ENCODE results near the gene HLA-DMA. TPM values are rescaled to one million over a fixed set of nuclear protein-coding genes. Genes with fewer than 3 reads are reported as not detected.

HLA-DMA gene
- total RNA-seq, 2 donors from 2014 or later: 14.5 to 26.1 TPM

- H3K4me1 ChIP-seq: peaks cover 33% of the 10 kb centered on the region
- H3K36me3 ChIP-seq: peaks cover 26% of the 10 kb centered on the region
- peak overlapping the region; percentile 32 for H3K27ac ChIP-seq
- H3K9ac ChIP-seq (ENCODE audit: low read depth in 2 of 2, low read length in 2 of 2): peak overlapping the region in 1 of 2 donors; percentile 35
- intact Hi-C loops (cut with DNase I): no loop called here
- no peak for TF ChIP-seq CTCF (IDR thresholded peaks at IDR 0.05)
- H3K9me3 ChIP-seq: no peaks in the 10 kb centered on the region
- no peaks in the 10 kb centered on the region for H3K27me3 ChIP-seq
- H3K4me3 ChIP-seq: no peak overlapping the region
- DNase-seq: peak; percentile 66
These were observed 30.0 kb upstream of the HLA-DMA start for GRCh38 chr6:32982702-32983492.

GRCh38 chr6:32982084-32982701 is 29.3 kb upstream of the HLA-DMA start:
- no peaks in the 10 kb centered on the region for H3K27me3 ChIP-seq
- H3K4me1 ChIP-seq: peaks cover 39% of the 10 kb centered on the region
- H3K9me3 ChIP-seq: no peaks in the 10 kb centered on the region
- intact Hi-C loops (cut with DNase I): no loop called here
- H3K4me3 ChIP-seq: no peak overlapping the region
- TF ChIP-seq CTCF (IDR thresholded peaks at IDR 0.05): no peak
- DNase-seq: no peak
- H3K9ac ChIP-seq (ENCODE audit: low read depth in 2 of 2, low read length in 2 of 2): no peak overlapping the region
- H3K36me3 ChIP-seq: peaks cover 33% of the 10 kb centered on the region
- peak overlapping the region; percentile 32 for H3K27ac ChIP-seq

- no peak overlapping the region for H3K27ac ChIP-seq
- no peak overlapping the region for H3K4me3 ChIP-seq
- no peaks in the 10 kb centered on the region for H3K27me3 ChIP-seq
- no peaks in the 10 kb centered on the region for H3K9me3 ChIP-seq
- peaks cover 46% of the 10 kb centered on the region for H3K36me3 ChIP-seq
- peaks cover 51% of the 10 kb centered on the region for H3K4me1 ChIP-seq
- no peak overlapping the region for H3K9ac ChIP-seq (ENCODE audit: low read depth in 2 of 2, low read length in 2 of 2)
- intact Hi-C loops (cut with DNase I): no loop called here
- TF ChIP-seq CTCF (IDR thresholded peaks at IDR 0.05): no peak
- DNase-seq: no peak
These were observed 27.7 kb upstream of the HLA-DMA start for GRCh38 chr6:32980488-32981038.

DNA sequence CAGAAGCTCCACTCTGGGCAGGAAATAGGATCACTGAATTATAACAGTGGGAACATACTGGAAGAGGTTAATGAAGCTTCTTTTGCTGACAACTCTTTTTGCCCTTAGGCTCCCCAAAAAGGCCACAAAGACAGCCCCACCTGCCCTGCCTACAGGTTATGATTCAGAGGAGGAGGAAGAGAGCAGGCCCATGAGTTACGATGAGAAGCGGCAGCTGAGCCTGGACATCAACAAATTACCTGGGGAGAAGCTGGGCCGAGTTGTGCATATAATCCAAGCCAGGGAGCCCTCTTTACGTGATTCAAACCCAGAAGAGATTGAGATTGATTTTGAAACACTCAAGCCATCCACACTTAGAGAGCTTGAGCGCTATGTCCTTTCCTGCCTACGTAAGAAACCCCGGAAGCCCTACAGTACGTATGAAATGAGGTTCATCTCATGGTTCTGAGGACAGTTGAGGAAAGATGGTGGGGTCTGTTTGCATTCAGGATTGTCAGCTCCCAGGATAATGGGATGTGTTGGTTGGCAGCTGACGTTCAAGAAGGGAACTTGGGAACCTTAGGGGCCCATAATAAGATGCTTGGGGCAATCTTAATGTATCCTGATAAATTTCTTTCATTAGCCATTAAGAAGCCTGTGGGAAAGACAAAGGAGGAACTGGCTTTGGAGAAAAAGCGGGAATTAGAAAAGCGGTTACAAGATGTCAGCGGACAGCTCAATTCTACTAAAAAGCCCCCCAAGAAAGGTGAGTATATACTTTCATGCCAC is 27.0 kb upstream of the HLA-DMA start:
- Histone ChIP-seq H3K36me3 (peaks cover 46% of the 10 kb centered on the region), H3K9me3 (no peaks in the 10 kb centered on the region), H3K4me3 (no peak overlapping the region), H3K27ac (no peak overlapping the region), H3K9ac (ENCODE audit: low read depth in 2 of 2, low read length in 2 of 2) (no peak overlapping the region), H3K27me3 (no peaks in the 10 kb centered on the region), H3K4me1 (peaks cover 52% of the 10 kb centered on the region)
- intact Hi-C loops (cut with DNase I): no loop called here
- no peak for TF ChIP-seq CTCF (IDR thresholded peaks at IDR 0.05)
- DNase-seq: no peak

DNA sequence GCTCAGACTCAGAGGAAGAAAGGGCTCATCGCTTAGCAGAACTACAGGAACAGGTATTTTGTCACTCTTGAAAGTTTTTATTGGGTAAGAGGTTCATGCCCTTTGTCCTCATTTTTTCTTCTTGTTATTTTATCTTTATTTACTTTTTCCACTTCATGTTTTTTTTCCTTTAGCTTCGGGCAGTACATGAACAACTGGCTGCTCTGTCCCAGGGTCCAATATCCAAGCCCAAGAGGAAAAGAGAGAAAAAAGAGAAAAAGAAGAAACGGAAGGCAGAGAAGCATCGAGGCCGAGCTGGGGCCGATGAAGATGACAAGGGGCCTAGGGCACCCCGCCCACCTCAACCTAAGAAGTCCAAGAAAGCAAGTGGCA is 25.0 kb upstream of the HLA-DMA start:
- no peak overlapping the region for H3K9ac ChIP-seq (ENCODE audit: low read depth in 2 of 2, low read length in 2 of 2)
- H3K4me1 ChIP-seq: peaks cover 36% of the 10 kb centered on the region
- intact Hi-C loops (cut with DNase I): no loop called here
- no peaks in the 10 kb centered on the region for H3K27me3 ChIP-seq
- no peaks in the 10 kb centered on the region for H3K9me3 ChIP-seq
- H3K36me3 ChIP-seq: peaks cover 53% of the 10 kb centered on the region
- H3K27ac ChIP-seq: no peak overlapping the region
- H3K4me3 ChIP-seq: no peak overlapping the region
- TF ChIP-seq CTCF (IDR thresholded peaks at IDR 0.05): no peak
- no peak for DNase-seq
